ENCODE measurements around the gene APOA5.

- TF ChIP-seq CTCF (IDR thresholded peaks at IDR 0.05), result no peak
- TF ChIP-seq POLR2A (IDR thresholded peaks at IDR 0.05), result no peak
These were observed 16.1 kb upstream of the APOA5 start for GRCh38 chr11:116807601-116808261.
